Coronary artery (tissue), 2 donors: ENCODE results near the gene NASP.

Source experiments
- DNase-seq: peaks from one replicate; pipeline ENCODE4 v3.0.0-alpha.2; 2017; ENCODE audit warnings: low spot score
- H3K27ac ChIP-seq, 2 donors: fragments of 200-600 bp; sonication (generic); one replicate each; pipeline ENCODE4 v1.5.1; 2016 to 2019
- H3K4me3 ChIP-seq: fragments of 200-600 bp; sonication (generic); 2 replicates; pipeline ENCODE4 v1.5.1; 2016; ENCODE audit warnings: mild to moderate bottlenecking, moderate library complexity
- CTCF ChIP-seq: fragments of 200-600 bp; sonication (generic); IDR thresholded peaks from one replicate; pipeline ENCODE4 v1.5.1; 2019; ENCODE audit warnings: antibody characterized with exemption

Gene NASP

GRCh38 chr1:45544530-45544929 is 39.3 kb upstream of the NASP start:
- TF ChIP-seq CTCF = no peak
- DNase-seq = no peak
- H3K27ac ChIP-seq = no peak overlapping the region
- no peak overlapping the region for H3K4me3 ChIP-seq

- Histone ChIP-seq H3K4me3 (no peak overlapping the region), H3K27ac (peak overlapping the region in 1 of 2 donors; percentile 5)
- no peak for TF ChIP-seq CTCF
Measured at GRCh38 chr1:45545019-45545493, 38.8 kb upstream of the NASP start.

GRCh38 chr1:45545553-45546310 is 38.1 kb upstream of the NASP start:
- TF ChIP-seq CTCF = no peak
- no peak for DNase-seq
- H3K27ac ChIP-seq = peak overlapping the region in 1 of 2 donors; percentile 5
- H3K4me3 ChIP-seq = no peak overlapping the region

More at GRCh38 chr1:45545019-45545493, 38.8 kb upstream of the NASP start:
- no peak for DNase-seq

GRCh38 chr1:45550401-45551351 is 33.2 kb upstream of the NASP start, which contains the start of gene AKR1A1:
Gene AKR1A1, plus strand, starts transcription at chr1:45550826. Its CDS starts 10,969 bp downstream, at chr1:45561795.
- Histone ChIP-seq H3K27ac (peak within 1 kb of the TSS; percentile 85 to 90), H3K4me3 (peak within 1 kb of the TSS; percentile 80)
- TF ChIP-seq CTCF = no peak
- peak; percentile 89 for DNase-seq

GRCh38 chr1:45551684-45552083 is 32.2 kb upstream of the NASP start:
- TF ChIP-seq CTCF = no peak
- Histone ChIP-seq H3K27ac (no peak overlapping the region), H3K4me3 (peak overlapping the region; percentile 80)
- DNase-seq = no peak

- no peak for DNase-seq
- Histone ChIP-seq H3K4me3 (no peak overlapping the region), H3K27ac (no peak overlapping the region)
- no peak for TF ChIP-seq CTCF
Measured at GRCh38 chr1:45552331-45552730, 31.5 kb upstream of the NASP start.
